ENCODE results near the gene RIN2.
"Not testable (repeated sequence)": the region's sequence is repeated elsewhere in the genome, so short reads cannot be mapped to it uniquely, and the experiment has no call there.

Gene RIN2

DNA sequence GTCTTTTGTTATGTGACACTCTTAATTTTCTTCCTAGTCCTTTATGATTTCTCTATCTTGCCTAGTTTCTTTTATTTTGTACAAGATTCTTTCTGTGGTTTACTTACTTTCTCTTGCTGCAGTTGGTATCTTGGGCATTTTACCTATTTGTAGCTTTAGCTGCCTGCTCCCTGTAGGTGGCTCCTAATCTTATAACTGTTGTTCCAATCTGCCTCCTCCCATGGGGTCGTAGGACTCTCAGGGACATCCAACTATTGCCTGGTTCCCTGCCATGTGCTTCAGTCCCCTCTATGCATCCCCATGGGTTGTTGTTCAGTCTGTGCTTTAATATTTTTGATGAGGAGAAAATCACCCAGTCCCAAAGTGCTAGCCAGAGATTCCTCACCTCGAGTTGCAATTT, 31.4 kb downstream of the RIN2 start:
- DNase-seq: no peak

DNA sequence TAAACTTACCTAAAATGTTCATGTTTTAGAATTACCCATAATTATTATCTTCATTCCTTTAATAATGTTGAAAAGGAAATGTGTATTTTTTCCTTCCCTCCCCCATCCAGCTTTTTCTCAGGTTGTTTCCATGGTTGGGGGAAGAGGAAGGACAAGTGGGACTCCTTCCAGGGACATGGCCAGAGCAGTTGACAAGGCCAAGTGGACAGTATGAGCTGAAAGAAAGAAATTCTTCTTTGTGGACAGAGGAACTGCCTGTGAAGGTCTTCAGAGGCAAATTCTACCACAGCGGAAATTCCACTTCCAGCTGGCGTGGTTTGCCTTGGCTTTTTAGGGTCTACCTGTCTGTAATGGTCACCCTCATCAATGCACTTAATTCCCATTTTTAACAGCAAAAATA, 33.8 kb downstream of the RIN2 start:
- DNase-seq: no peak

DNA sequence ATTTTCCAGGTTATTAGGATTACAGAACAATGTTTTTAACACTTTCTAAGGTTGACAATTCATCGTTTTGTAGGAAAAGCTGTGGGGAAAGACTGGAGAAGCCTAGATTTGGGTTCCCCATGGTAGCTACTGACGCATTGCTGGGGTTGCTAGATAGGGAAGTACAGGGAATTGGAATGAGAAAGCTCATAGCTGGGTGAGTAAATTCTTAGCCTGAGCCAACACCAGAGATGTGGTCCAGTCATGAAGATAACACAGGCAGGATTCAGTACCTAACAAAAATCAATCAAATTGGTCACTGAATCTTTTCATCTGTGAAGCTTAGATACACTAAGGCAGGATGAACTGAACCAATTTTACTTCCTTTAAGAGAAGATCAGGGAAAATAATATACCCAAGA, 35.7 kb downstream of the RIN2 start:
- DNase-seq: no peak

DNA sequence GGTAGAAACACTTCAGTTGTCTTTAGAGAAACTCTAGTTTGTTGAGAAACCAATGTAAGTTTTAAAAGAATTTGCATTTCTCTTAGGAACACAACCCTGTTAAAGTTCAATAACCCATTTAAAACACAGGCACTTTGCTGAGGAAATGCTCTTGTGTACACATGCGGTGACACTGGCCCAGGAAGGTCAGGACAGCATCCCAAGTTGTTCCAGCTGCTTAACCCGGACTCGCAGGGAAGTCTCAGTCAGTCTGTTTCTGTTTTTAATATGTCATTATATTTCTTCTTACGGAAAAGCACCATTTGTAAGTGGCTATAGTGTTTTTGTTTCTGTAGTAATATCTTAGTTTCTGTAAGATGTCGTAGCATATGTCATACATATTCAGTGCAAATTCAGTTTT, 36.9 kb downstream of the RIN2 start:
- no peak for DNase-seq

DNA sequence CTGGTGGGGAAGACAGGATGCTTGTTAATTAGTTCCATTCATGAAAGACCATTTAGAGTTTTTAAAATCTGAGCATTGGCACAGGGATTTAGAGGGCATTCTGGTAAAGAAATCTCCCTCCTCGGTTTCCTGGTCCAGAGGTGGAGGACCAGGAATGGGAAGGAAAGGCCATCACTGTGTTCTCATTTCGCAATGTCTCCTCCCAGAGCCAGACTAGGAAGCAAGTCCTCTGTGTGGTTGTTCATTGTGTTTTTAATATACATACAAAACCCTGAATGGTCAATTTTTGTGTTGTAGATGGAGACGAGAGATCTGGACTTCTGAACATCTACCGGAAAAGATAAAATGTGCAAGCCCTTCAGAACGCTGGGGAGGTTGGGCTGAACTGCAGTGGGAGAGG, 41.3 kb downstream of the RIN2 start:
- DNase-seq: no peak

DNA sequence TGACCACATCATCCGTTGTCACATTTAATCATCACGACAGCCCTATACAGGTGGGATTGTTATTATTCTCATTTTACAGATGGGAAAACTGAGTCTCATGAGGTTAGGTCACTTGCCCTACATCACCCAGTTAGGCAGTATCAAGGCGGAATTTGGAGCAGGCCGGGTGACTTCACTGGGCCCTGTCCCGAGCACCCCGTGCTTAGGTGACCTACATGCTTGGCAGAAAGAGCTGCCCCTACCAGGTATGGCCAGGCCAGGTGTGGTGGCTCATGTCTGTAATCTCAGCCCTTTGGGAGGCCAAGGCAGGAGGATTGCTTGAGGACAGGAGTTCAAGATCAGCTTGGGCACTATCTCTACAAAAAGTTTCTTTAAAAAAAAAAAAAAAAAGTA, 44.0 kb downstream of the RIN2 start:
- DNase-seq: no peak

DNA sequence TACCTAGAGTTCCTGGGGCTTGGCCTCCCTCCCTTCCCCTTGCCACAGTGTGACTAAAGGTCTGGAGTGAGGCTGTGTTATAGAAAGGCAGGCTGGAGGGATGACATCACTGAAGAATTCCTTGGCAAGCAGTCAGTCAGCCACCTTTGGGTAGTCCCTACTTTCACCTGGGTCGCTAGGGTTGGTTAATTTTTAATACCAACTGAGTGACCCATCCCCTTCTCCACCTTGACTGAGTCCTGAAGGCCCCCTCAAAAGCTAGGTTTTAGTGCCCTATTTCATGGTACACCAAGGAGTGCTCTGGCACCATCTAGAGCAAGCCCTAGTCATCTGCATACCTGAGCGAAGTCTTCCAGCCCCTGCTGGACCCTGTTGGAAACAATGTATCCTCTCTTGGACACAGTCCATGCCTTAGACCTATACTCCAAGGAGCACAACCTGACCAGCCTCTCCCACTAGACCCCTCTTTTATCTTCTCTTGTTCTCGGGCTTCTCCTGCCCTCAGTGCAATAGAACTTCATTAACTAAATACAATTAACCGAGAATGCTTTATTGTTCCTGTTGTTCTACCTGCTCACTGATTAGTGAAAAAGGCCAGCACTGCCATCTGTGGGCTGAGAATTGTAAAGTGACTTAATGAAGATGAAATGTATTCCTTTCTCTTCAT, 44.6 kb downstream of the RIN2 start:
- no peak for DNase-seq

DNA sequence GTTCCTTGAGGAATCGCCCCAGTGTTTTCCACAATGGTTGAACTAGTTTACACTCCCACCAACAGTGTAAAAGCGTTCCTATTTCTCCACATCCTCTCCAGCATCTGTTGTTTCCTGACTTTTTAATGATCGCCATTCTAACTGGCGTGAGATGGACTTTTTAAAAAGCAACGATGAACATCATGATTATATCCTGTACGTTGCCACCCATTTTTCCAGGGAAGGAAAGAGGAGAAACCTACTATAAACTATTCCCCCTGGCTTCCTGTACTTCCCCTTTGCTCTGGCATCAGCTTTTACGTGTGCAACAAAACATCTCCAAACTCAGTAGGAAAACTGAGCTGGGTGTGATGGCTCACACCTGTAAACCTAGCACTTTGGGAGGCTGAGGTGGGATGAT, 48.2 kb downstream of the RIN2 start:
- not testable (repeated sequence) for DNase-seq

DNA sequence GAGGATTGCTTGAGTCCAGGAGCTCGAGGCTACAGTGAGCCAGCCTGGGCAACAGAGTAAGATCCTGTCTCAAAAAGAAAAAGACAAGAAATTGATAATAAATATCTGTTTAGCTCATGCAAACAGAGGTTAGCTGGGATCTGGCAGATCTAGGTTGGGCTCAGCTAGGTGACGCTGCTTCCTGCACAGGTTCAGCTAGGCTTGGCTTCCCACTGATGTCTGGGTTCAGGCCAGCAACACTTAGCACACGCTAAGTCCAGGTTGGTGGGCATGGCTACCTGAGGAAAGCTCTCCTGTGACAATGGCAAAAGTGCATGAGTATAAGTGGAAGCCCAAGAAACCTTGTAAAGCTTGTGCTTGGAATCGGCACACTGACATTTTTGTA, 48.7 kb downstream of the RIN2 start:
- no peak for DNase-seq

DNA sequence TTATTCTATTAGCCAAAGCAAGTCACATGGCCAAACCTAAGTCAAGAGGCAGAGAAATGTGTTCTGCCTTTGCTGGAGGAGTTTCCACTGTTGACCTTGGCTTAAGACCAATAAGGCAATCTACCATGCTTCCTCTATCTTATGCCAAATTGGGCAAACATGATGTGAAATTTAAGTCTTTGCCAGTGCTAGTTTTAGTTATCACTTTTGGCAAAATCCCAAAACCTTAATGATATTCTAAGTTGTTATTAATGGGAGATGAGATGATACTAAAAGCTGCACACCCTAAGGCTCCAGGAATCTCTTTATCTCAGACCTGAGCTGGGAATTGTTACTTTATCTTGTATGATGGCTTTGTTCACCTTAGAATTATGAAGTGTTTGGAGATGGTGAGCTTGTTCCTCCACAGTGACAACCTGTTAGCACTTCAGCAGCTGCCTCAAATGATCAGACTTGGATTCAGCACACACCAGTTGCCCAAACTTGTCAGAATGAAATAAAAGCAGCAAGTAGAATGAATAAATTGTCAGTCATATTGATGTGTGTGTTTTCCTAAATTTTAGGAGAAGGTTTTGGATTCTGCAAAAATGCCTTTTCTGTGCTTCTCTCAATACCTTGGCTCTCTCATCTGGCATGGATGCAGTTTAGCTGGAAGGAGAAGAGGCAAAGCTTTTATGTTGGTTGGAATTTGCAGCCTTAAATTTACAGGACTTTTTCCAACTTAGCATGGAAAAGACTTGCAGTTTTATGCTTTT, 49.3 kb downstream of the RIN2 start:
- DNase-seq: no peak
